Activated naive CD8-positive, alpha-beta T cell (primary cell): ENCODE data around the gene SLC9B1.
"Not testable (repeated sequence)": the region's sequence is repeated elsewhere in the genome, so short reads cannot be mapped to it uniquely, and the experiment has no call there.

ENCODE experiments used
- H3K27ac Mint-ChIP-seq: one replicate; pipeline ENCODE4 v1.8.0; 2021; ENCODE audit warnings: mixed read lengths
- H3K27me3 Mint-ChIP-seq: one replicate; pipeline ENCODE4 v1.8.0; 2021; ENCODE audit warnings: mixed read lengths
- H3K36me3 Mint-ChIP-seq: one replicate; pipeline ENCODE4 v1.8.0; 2021; ENCODE audit warnings: mixed read lengths
- H3K4me1 Mint-ChIP-seq: one replicate; pipeline ENCODE4 v1.8.0; 2021; ENCODE audit warnings: low read depth, mixed read lengths
- H3K4me3 Mint-ChIP-seq: one replicate; pipeline ENCODE4 v1.8.0; 2021; ENCODE audit warnings: mild to moderate bottlenecking, mixed read lengths
- H3K9me3 Mint-ChIP-seq: one replicate; pipeline ENCODE4 v1.8.0; 2021; ENCODE audit warnings: low read depth, mixed read lengths

The SLC9B1 gene

GRCh38 chr4:102871772-102872171 is 147.7 kb downstream of the SLC9B1 start:
- Mint-ChIP-seq H3K9me3 (no peaks in the 10 kb centered on the region), H3K4me1 (peaks cover 51% of the 10 kb centered on the region), H3K27me3 (no peaks in the 10 kb centered on the region), H3K4me3 (no peak overlapping the region), H3K27ac (peak overlapping the region; percentile 22), H3K36me3 (peaks cover 17% of the 10 kb centered on the region)

DNA sequence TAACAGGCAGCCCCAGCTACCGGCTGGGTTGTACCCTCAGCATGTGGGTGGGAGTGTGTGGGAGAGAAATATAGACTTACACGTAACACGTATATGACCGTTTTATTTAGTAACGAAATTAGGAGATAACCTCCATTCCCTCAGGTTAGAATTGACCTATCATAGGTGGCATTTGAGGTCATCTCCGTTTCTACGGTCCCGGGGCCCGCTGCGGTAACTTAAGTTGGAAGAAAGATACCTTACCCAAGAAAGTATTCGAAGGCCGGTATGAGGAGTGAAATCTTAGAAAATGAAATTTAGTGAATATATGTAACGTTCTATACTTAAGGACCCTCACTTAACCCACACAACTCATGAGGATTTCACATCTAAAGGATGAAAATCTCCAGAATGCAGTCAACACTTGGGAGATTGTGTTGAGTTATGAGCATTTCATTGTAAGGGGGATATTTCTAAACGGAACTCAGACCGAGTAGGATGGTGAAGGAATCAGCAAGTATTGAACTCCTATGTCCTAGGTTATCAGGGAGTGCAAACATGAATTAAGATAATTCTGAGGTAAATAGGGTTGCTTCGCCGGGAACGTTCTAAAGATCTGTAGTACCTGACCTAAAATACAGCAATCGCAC is 149.8 kb downstream of the SLC9B1 start:
- Mint-ChIP-seq H3K27ac (peak overlapping the region; percentile 98), H3K9me3 (no peaks in the 10 kb centered on the region), H3K4me3 (peak overlapping the region; percentile 90), H3K36me3 (peaks cover 13% of the 10 kb centered on the region), H3K4me1 (peaks cover 67% of the 10 kb centered on the region), H3K27me3 (no peaks in the 10 kb centered on the region)

GRCh38 chr4:102868781-102869568 is 150.5 kb downstream of the SLC9B1 start, which contains the start of gene CISD2:
CISD2 (plus strand) TSS chr4:102868992; CDS start chr4:102869085, 93 bp downstream.
- no peaks in the 10 kb centered on the region for H3K9me3 Mint-ChIP-seq
- peak within 1 kb of the TSS; percentile 90 for H3K4me3 Mint-ChIP-seq
- H3K36me3 Mint-ChIP-seq, result peaks cover 13% of the 10 kb centered on the region
- H3K4me1 Mint-ChIP-seq, result peaks cover 71% of the 10 kb centered on the region
- H3K27me3 Mint-ChIP-seq, result no peaks in the 10 kb centered on the region
- peak within 1 kb of the TSS; percentile 98 for H3K27ac Mint-ChIP-seq

GRCh38 chr4:102868153-102868780 is 151.2 kb downstream of the SLC9B1 start:
- Mint-ChIP-seq H3K27me3 (no peaks in the 10 kb centered on the region), H3K36me3 (peaks cover 11% of the 10 kb centered on the region), H3K27ac (peak overlapping the region; percentile 96), H3K9me3 (no peaks in the 10 kb centered on the region), H3K4me3 (peak overlapping the region; percentile 90), H3K4me1 (peaks cover 71% of the 10 kb centered on the region)

DNA sequence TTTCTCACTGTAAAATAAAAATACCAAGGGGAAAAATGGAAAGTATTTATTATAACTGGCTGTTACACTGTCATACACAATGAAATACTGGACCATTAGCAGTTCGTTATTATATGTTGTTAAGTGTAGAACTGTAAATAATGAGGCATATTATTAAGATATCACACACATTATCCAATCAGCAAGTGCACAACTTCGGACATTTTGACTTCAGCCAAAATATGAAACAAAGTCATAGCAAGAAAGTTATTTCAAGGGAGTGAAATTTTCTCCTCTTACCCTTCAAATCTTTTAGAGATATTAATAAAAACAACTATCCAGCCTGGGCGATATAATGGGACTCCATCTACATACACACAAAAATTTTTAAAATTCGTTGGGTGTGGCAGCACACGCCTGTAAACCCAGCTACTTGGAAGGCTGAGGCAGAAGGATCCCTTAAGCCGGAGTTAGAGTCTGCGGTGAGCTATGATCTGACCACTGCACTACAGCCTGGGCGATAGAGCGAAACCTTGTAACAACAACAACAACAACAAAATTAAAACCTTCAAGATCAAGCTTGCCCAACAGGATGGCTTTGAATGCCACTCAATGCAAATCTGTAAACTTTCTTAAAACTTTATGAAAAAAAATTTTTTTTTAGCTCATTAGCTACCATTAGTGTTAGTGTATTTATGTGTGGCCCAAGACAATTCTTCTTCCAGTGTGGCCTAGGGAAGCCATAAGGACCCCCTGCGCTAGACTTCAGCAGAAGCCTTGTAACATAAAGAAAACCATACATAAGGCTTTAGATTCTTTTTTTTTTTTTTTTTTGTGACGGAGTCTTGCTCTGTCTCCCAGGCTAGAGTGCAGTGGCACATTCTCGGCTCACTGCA is 152.0 kb downstream of the SLC9B1 start:
- Mint-ChIP-seq H3K36me3 (peaks cover 8% of the 10 kb centered on the region), H3K9me3 (no peaks in the 10 kb centered on the region), H3K27ac (peak overlapping the region; percentile 96), H3K4me1 (peaks cover 67% of the 10 kb centered on the region), H3K4me3 (peak overlapping the region; percentile 90), H3K27me3 (no peaks in the 10 kb centered on the region)

DNA sequence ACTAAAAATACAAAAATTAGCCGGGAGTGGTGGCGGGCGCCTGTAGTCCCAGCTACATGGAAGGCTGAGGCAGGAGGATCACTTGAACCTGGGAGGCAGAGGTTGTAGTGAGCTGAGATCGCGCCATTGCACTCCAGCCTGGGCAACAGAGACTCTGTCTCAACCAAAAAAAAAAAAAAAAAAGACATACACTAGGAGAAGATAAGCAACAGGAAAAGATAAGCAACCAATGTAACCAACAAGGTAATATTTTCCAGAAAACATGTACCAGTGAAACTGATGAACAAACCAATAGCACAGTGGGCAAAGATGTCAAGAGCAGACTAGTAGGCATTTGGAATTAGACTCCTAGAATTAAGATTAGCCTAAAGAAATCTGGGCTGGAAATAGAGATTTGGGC is 154.2 kb downstream of the SLC9B1 start:
- not testable (repeated sequence) for H3K4me3 Mint-ChIP-seq, H3K27me3 Mint-ChIP-seq, H3K36me3 Mint-ChIP-seq, H3K9me3 Mint-ChIP-seq
- Mint-ChIP-seq H3K4me1 (peaks cover 53% of the 10 kb centered on the region), H3K27ac (peak overlapping the region; percentile 29)

- H3K4me1 Mint-ChIP-seq, result peaks cover 40% of the 10 kb centered on the region
- peaks cover 6% of the 10 kb centered on the region for H3K9me3 Mint-ChIP-seq
- H3K27me3 Mint-ChIP-seq, result no peaks in the 10 kb centered on the region
- no peak overlapping the region for H3K27ac Mint-ChIP-seq
- H3K36me3 Mint-ChIP-seq, result peaks cover 20% of the 10 kb centered on the region
- no peak overlapping the region for H3K4me3 Mint-ChIP-seq
Observed at GRCh38 chr4:102862747-102863146, 156.8 kb downstream of the SLC9B1 start.

- Mint-ChIP-seq H3K36me3 (peaks cover 20% of the 10 kb centered on the region), H3K4me3 (no peak overlapping the region), H3K27me3 (no peaks in the 10 kb centered on the region), H3K27ac (no peak overlapping the region), H3K9me3 (peaks cover 6% of the 10 kb centered on the region), H3K4me1 (peaks cover 33% of the 10 kb centered on the region)
Observed at GRCh38 chr4:102862016-102862415, 157.5 kb downstream of the SLC9B1 start.

DNA sequence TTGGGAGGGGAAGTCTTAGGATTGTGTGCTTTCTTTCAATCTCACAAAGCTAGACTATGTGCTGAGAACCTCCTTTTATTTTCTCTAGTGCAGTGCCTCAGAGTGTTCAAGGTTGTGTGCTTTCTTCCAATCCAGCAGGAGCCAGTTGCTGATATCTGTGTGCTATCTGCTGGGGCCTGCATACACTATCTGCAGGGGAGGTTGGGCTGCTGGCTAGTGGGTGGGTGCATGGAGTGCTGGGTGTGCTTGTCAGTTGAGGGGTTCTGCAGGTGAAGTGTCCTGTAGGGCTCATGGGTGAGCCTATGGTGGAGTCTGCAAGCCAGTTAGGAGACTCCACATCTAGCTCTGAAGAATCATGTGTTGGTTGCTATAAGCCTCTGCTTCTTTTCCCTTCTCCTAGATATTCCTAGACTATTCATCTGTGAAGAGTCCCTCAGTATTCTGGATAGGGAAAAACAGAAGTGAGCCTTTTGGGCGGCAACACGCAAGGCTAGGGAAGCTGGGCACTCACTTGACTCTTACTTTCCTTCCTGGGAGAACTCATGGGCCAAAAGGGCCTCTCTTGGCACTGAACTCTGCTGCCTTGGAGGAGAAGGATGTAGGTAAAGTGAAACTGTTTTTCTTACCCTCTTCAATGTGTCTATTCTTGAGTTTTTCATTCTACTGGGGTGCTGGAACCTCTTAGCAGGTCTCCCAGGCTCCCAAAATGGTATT is 158.7 kb downstream of the SLC9B1 start:
- H3K27ac Mint-ChIP-seq, result no peak overlapping the region
- H3K36me3 Mint-ChIP-seq, result peaks cover 20% of the 10 kb centered on the region
- H3K4me3 Mint-ChIP-seq, result no peak overlapping the region
- H3K27me3 Mint-ChIP-seq, result no peaks in the 10 kb centered on the region
- H3K9me3 Mint-ChIP-seq, result peaks cover 6% of the 10 kb centered on the region
- H3K4me1 Mint-ChIP-seq, result peaks cover 21% of the 10 kb centered on the region

DNA sequence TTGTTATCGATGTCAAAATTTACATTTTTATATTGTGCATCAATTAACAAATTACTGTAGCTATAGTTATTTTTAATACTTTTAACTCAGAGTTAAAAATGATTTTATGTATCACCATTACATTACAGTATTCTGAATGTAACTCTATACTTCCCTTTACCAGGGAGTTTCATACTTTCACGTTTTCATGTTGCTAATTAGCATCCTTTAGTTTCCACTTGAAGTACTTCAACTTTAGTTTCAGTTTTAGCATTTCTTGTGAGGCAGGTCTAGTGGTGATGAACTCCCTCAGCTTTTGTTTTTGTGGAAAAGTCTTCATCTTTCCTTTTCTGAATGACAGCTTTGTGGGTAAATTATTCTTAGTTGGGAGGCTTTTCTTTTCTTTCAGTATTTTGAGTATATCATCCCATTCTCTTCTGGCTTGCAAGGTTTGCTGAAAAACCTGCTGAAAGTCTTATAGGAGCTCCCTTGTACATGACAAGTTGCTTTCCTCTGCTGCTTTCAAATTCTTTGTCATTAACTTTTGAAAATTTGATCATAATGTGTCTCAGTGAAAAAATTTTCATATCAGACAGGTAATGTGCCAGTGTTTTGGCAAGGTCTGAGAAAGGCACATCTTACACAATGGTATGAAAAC is 160.6 kb downstream of the SLC9B1 start:
- Mint-ChIP-seq H3K27ac (no peak overlapping the region), H3K4me1 (peaks cover 3% of the 10 kb centered on the region), H3K27me3 (no peaks in the 10 kb centered on the region), H3K9me3 (peaks cover 6% of the 10 kb centered on the region), H3K4me3 (no peak overlapping the region), H3K36me3 (peaks cover 16% of the 10 kb centered on the region)
